DOHH2 (cell line): ENCODE data around the gene ST7.

Experiments used
- EZH2phosphoT487 ChIP-seq: fragments of 200-600 bp; sonication (generic); IDR thresholded peaks from 2 replicates; pipeline ENCODE4 v1.6.1; 2017; ENCODE audit warnings: borderline replicate concordance, mild to moderate bottlenecking, antibody characterized with exemption, low read length, moderate library complexity, mixed read lengths
- TF ChIP-seq, protein P1 (sequence below): fragments of 200-600 bp; sonication (generic); IDR thresholded peaks from one replicate; pipeline ENCODE4 v1.5.1; 2014; ENCODE audit warnings: antibody characterized with exemption, mild to moderate bottlenecking, low read depth, low read length; ENCODE audit not compliant: poor library complexity, severe bottlenecking

- TF ChIP-seq, protein P1, sequence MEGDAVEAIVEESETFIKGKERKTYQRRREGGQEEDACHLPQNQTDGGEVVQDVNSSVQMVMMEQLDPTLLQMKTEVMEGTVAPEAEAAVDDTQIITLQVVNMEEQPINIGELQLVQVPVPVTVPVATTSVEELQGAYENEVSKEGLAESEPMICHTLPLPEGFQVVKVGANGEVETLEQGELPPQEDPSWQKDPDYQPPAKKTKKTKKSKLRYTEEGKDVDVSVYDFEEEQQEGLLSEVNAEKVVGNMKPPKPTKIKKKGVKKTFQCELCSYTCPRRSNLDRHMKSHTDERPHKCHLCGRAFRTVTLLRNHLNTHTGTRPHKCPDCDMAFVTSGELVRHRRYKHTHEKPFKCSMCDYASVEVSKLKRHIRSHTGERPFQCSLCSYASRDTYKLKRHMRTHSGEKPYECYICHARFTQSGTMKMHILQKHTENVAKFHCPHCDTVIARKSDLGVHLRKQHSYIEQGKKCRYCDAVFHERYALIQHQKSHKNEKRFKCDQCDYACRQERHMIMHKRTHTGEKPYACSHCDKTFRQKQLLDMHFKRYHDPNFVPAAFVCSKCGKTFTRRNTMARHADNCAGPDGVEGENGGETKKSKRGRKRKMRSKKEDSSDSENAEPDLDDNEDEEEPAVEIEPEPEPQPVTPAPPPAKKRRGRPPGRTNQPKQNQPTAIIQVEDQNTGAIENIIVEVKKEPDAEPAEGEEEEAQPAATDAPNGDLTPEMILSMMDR, result no peak
- no peak for TF ChIP-seq EZH2phosphoT487
These were observed 1.7 kb upstream of the ST7 start for GRCh38 chr7:116951366-116952292.
